Measurements from ENCODE around the gene BRD4. TPM values are rescaled to one million over a fixed set of nuclear protein-coding genes. Genes with fewer than 3 reads are reported as not detected.
A peak's percentile ranks its signal among the peaks of the same experiment; 100 is the strongest.

The BRD4 gene
- total and polyA plus RNA-seq, 2 donors: 7.6 to 26.0 TPM

DNA sequence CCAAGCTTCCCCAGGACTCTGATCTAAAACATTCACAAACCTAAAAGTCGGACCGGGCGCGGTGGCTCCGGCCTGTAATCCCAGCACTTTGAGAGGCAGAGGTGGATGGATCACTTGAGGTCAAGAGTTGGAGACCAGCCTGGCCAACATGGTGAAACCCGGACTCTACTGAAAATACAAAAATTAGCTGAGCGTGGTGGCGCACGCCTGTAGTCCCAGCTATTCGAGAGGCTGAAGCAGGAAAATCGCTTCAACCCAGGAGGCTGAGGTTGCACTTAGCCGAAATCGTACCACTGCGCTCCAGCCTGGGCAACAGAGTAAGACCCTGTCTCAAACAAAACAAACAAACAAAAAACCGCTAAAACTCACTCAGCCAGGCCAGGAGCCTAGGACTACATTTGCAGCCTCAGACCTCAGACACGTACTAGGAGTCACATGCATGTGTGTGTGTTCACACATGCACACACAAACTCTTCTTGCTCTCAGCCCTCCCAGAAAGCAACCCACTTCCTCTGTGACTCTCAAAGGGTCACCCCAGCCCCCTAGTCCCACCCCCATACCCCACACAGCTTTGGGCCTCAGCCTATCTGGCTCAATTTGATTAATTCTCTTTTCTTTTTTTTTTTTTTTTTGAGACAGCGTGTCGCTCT, 130.8 kb downstream of the BRD4 start:
- 92% methylated on average over 18 of the region's 18 CpGs for WGBS
- H3K4me1 ChIP-seq (ENCODE audit: control insufficient read depth in 2 of 2, insufficient read depth in 2 of 2, low read length in 2 of 2): peaks cover 18 to 44% of the 10 kb centered on the region in 2 donors
- peaks cover 0 to 5% of the 10 kb centered on the region in 2 donors for H3K27me3 ChIP-seq (ENCODE audit: control insufficient read depth in 2 of 2, insufficient read depth in 1 of 2, low read length in 1 of 2)
- peak in 2 of 9 donors; percentile 44 to 69 for DNase-seq (ENCODE audit: low read depth in 6 of 9, low spot score in 9 of 9)
- H3K9me3 ChIP-seq (ENCODE audit: control insufficient read depth in 2 of 2, insufficient read depth in 1 of 2, low read length in 1 of 2): peaks cover 0 to 3% of the 10 kb centered on the region in 2 donors
- peaks cover 0 to 19% of the 10 kb centered on the region in 2 donors for H3K36me3 ChIP-seq (ENCODE audit: control insufficient read depth in 2 of 2, insufficient read depth in 2 of 2, low read length in 1 of 2)
- peak overlapping the region; percentile 33 to 73 for H3K4me3 ChIP-seq (ENCODE audit: low read length in 2 of 2)
- peak overlapping the region; percentile 22 to 38 for H3K27ac ChIP-seq (ENCODE audit: low read depth in 1 of 2, low read length in 1 of 2)

DNA sequence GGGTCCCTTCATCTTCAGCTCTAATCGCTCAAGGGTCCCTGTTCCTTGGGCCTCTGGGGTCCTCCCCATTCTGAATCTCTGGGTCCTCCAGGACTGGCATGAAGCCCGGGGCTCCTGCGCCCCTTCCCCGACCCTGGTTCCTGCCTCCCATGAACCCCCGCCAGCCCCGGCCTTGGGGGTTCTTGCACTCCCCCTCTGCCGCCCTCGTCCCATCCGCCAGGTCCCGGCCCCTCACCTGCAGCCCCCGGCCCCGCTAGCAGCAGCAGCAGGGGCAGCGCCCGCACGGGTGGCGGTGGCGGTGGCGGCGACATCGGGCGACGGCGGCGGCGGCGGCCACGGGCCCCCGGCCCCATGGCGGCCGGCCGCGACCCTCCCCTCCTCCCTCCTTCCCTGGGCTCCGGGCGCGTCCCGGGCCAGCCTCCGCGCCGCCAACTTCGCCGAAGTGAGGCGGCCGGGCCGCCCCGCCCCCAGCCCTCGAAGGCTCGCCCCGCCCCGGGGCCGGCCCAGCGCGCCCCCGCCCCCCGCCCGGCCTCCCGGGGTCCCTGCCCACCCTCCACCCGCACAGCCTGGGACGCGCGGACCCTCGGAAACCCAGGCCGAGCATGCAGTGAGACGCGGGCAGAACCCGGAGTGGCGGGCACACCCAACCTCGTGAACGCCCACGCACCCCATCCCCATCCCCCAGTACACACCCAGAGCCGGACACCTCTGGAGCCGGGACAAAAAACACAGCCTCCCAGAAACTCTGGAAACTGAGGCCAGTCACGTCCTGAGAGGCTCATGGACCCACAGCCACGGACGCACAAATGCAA, 131.6 kb downstream of the BRD4 start, which contains the start of gene NOTCH3:
TSS of gene NOTCH3 (minus strand) at position 443 of the 812 bp plus-strand sequence. CDS start at position 353, 90 bp downstream.
- Histone ChIP-seq H3K27me3 (ENCODE audit: control insufficient read depth in 2 of 2, insufficient read depth in 1 of 2, low read length in 1 of 2) (peaks cover 0 to 8% of the 10 kb centered on the region in 2 donors), H3K27ac (ENCODE audit: low read depth in 1 of 2, low read length in 1 of 2) (peak within 1 kb of the TSS; percentile 89 to 91), H3K36me3 (ENCODE audit: control insufficient read depth in 2 of 2, insufficient read depth in 2 of 2, low read length in 1 of 2) (peaks cover 0 to 23% of the 10 kb centered on the region in 2 donors), H3K4me1 (ENCODE audit: control insufficient read depth in 2 of 2, insufficient read depth in 2 of 2, low read length in 2 of 2) (peaks cover 20 to 50% of the 10 kb centered on the region in 2 donors), H3K4me3 (ENCODE audit: low read length in 2 of 2) (peak within 1 kb of the TSS; percentile 73 to 95), H3K9me3 (ENCODE audit: control insufficient read depth in 2 of 2, insufficient read depth in 1 of 2, low read length in 1 of 2) (peaks cover 0 to 3% of the 10 kb centered on the region in 2 donors)
- DNase-seq (ENCODE audit: low read depth in 6 of 9, low spot score in 9 of 9): peak in 1 of 9 donors; percentile 40
- 4% methylated on average over 74 of the region's 74 CpGs for WGBS

DNA sequence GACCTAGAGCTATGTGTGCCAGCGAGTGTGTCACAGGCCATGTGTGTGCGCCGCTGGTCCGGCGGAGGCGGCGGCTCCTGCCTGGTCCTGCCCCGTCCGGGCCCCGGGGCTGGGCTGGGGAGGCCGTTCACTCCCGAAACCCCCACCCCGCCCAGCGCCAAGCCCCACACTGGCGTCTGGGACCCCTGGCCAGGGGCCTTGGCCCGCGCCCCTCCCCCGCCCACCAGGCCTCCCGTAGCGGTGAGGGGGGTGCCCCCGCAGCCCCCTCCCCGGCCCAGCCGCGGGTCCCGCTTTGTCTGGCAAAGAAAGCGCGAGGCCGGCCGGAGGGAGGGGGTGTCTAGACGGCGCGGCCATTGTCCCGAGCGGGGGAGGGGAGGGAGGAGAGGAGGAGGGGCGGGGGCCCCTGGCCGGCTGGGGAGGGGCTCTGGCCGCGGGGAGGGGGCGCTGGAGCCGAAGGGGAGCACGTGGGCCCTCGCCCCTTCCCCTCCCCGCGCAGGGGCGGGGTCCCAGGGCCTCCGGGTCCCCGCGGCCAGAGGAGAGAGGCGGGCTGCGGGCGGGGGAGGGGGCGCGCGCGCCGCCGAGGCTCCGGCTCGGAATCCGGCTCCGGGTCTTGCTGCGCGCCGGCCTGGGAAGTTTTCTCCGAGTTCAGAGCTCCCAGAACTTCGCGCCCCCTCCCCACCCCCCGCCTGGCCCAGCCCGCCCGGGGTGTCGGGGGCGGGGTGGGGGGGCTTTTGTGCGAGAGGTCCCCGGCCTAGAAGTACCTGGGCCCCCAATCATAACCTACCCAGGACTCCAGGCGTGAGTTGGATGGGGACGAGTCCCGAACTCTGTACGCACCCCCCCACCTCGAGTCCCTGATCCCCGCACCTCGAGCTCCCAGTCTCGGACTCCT, 132.4 kb downstream of the BRD4 start:
- H3K4me1 ChIP-seq (ENCODE audit: control insufficient read depth in 2 of 2, insufficient read depth in 2 of 2, low read length in 2 of 2): peaks cover 23 to 54% of the 10 kb centered on the region in 2 donors
- peak in 4 of 9 donors; percentile 44 to 76 (median 59) for DNase-seq (ENCODE audit: low read depth in 6 of 9, low spot score in 9 of 9)
- H3K27ac ChIP-seq (ENCODE audit: low read depth in 1 of 2, low read length in 1 of 2): peak overlapping the region; percentile 89 to 91
- WGBS: 14% methylated on average over 80 of the region's 82 CpGs
- peak overlapping the region; percentile 73 to 95 for H3K4me3 ChIP-seq (ENCODE audit: low read length in 2 of 2)
- peaks cover 0 to 10% of the 10 kb centered on the region in 2 donors for H3K27me3 ChIP-seq (ENCODE audit: control insufficient read depth in 2 of 2, insufficient read depth in 1 of 2, low read length in 1 of 2)
- H3K9me3 ChIP-seq (ENCODE audit: control insufficient read depth in 2 of 2, insufficient read depth in 1 of 2, low read length in 1 of 2): peaks cover 0 to 3% of the 10 kb centered on the region in 2 donors
- peaks cover 2 to 24% of the 10 kb centered on the region in 2 donors for H3K36me3 ChIP-seq (ENCODE audit: control insufficient read depth in 2 of 2, insufficient read depth in 2 of 2, low read length in 1 of 2)

DNA sequence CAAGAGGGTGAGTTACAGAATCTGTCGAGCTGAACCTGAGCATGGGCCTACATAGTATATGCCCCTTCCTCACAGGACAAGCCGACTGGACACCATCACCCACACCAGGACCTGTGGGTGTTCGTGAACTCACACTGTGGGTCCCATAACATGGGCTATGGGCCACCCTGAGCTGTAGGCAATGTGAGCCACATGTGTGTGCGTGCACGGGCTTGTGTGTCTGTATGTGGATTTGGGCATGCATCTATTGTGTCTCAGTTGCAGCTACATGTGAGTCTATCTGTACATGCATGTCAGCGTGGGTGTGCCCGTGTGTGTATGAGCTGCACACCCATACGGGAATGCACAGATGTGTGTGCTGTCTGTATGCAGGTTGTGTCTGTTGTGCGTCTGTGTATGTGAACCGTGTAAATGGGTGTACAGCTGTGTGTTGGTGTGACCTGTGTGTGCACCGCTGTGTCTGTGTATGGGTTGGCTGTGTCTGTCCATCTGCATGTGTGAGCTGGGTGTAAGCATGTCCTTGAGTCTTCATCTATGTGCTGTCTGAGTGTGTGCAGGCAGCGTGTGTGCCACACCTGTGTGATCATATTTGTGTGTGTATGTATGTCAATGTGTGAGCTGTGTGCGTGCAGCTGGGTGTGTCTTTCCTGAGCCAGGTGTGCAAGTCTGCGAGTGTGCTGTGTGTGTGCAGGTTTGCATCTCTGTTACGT, 133.2 kb downstream of the BRD4 start:
- Histone ChIP-seq H3K4me3 (ENCODE audit: low read length in 2 of 2) (peak overlapping the region; percentile 73 to 95), H3K27ac (ENCODE audit: low read depth in 1 of 2, low read length in 1 of 2) (peak overlapping the region; percentile 19 to 79), H3K4me1 (ENCODE audit: control insufficient read depth in 2 of 2, insufficient read depth in 2 of 2, low read length in 2 of 2) (peaks cover 23 to 61% of the 10 kb centered on the region in 2 donors), H3K36me3 (ENCODE audit: control insufficient read depth in 2 of 2, insufficient read depth in 2 of 2, low read length in 1 of 2) (peaks cover 8 to 30% of the 10 kb centered on the region in 2 donors), H3K9me3 (ENCODE audit: control insufficient read depth in 2 of 2, insufficient read depth in 1 of 2, low read length in 1 of 2) (peaks cover 0 to 3% of the 10 kb centered on the region in 2 donors), H3K27me3 (ENCODE audit: control insufficient read depth in 2 of 2, insufficient read depth in 1 of 2, low read length in 1 of 2) (peaks cover 0 to 11% of the 10 kb centered on the region in 2 donors)
- DNase-seq (ENCODE audit: low read depth in 6 of 9, low spot score in 9 of 9): peak in 2 of 9 donors; percentile 26 to 48
- WGBS: 79% methylated on average over 15 of the region's 15 CpGs

DNA sequence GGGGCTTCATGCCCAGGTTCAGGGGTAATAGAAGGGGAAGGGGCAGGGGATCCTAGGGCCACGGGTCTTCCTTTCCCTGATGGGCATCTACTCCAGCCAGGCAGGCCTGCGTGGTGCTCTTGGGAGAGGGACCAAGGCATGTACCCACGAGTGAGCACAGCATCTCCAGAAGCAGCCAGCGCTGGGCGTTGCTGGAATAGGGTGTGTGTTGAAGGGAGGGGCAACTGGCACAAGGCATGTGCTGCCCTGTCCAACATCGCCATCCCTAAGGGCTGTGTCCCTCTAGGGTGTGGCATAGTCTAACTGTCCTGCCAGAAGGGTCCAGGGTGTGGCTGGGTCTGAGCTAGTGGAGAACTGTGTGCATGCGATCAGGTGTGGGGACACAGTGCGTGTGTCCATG, 134.4 kb downstream of the BRD4 start:
- H3K4me3 ChIP-seq (ENCODE audit: low read length in 2 of 2): peak overlapping the region; percentile 17 to 36
- peak in 1 of 9 donors; percentile 18 for DNase-seq (ENCODE audit: low read depth in 6 of 9, low spot score in 9 of 9)
- peaks cover 0 to 3% of the 10 kb centered on the region in 2 donors for H3K9me3 ChIP-seq (ENCODE audit: control insufficient read depth in 2 of 2, insufficient read depth in 1 of 2, low read length in 1 of 2)
- H3K36me3 ChIP-seq (ENCODE audit: control insufficient read depth in 2 of 2, insufficient read depth in 2 of 2, low read length in 1 of 2): peaks cover 17 to 39% of the 10 kb centered on the region in 2 donors
- peaks cover 23 to 61% of the 10 kb centered on the region in 2 donors for H3K4me1 ChIP-seq (ENCODE audit: control insufficient read depth in 2 of 2, insufficient read depth in 2 of 2, low read length in 2 of 2)
- 29% methylated on average over 8 of the region's 8 CpGs for WGBS
- peaks cover 0 to 11% of the 10 kb centered on the region in 2 donors for H3K27me3 ChIP-seq (ENCODE audit: control insufficient read depth in 2 of 2, insufficient read depth in 1 of 2, low read length in 1 of 2)
- H3K27ac ChIP-seq (ENCODE audit: low read depth in 1 of 2, low read length in 1 of 2): peak overlapping the region; percentile 78 to 94

DNA sequence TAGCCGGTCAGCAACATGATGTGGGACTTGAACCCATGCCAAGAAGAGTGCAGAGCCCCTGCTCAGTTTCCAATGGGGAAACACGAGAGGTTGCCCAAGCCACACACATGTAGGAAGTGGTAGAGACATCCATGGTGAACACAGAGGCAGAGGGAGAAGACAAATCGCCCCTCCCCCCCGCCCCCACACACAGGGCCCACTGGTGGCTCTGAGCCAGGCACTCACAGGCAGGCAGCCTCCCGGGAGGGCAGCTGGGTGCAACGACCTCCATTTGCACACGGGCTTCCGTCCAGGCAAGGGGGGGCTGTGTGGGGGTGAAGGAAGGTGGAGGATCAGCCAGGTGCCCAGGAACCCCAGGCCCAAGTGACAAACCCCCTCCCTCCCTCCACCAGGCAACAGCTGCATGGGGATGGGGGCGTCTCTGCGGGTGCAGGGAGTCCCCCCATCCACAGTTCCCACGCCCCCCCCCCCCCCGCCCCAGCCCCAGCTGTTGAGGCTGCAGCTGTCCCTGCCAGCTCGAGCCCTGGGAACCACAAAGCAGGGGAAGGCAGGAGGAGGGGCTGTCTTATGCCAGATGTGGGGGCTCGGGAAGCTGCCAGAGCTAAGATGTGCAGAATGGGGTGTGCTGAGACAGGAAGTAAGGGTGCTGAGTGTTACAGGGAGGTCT, 134.9 kb downstream of the BRD4 start:
- DNase-seq (ENCODE audit: low read depth in 6 of 9, low spot score in 9 of 9): peak; percentile 68 to 94 (median 81)
- H3K9me3 ChIP-seq (ENCODE audit: control insufficient read depth in 2 of 2, insufficient read depth in 1 of 2, low read length in 1 of 2): no peaks in the 10 kb centered on the region
- H3K4me3 ChIP-seq (ENCODE audit: low read length in 2 of 2): peak overlapping the region; percentile 17 to 67
- 1% methylated on average over 14 of the region's 14 CpGs for WGBS
- H3K27me3 ChIP-seq (ENCODE audit: control insufficient read depth in 2 of 2, insufficient read depth in 1 of 2, low read length in 1 of 2): peaks cover 0 to 11% of the 10 kb centered on the region in 2 donors
- H3K36me3 ChIP-seq (ENCODE audit: control insufficient read depth in 2 of 2, insufficient read depth in 2 of 2, low read length in 1 of 2): peaks cover 23 to 44% of the 10 kb centered on the region in 2 donors
- H3K27ac ChIP-seq (ENCODE audit: low read depth in 1 of 2, low read length in 1 of 2): peak overlapping the region; percentile 78 to 94
- peaks cover 23 to 61% of the 10 kb centered on the region in 2 donors for H3K4me1 ChIP-seq (ENCODE audit: control insufficient read depth in 2 of 2, insufficient read depth in 2 of 2, low read length in 2 of 2)

DNA sequence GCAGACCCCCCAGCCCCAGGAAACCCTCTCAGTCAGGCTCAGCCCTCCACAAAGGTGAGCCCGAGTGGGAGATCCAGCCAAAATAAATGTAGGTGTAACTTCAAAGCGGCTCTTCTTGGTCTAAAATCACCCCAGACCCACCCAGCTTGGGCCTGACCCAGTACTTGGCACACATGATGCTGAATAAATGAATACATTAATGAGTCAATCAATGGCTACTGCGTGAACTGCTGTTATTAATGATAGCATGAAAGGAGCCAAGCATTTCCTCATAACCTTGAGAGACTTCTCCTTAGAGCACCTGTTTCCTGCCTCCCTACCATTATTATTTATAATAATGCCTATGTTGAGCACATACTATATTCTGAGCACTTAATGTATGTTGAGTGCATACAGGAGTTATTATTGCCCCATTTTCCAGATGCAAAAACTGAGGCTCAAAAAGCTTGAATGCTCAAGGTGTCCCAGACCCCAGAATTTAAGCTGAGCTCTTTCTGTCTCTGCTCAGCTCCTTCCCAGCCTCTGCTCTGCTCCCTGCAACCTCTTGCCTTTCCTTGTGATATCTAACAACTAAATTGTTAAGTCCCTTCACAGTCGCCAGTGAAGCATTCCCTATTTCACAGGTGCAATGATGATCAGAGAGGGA, 135.9 kb downstream of the BRD4 start:
- 65% methylated on average over 4 of the region's 4 CpGs for WGBS
- H3K27ac ChIP-seq (ENCODE audit: low read depth in 1 of 2, low read length in 1 of 2): peak overlapping the region; percentile 72 to 82
- peaks cover 32 to 53% of the 10 kb centered on the region in 2 donors for H3K36me3 ChIP-seq (ENCODE audit: control insufficient read depth in 2 of 2, insufficient read depth in 2 of 2, low read length in 1 of 2)
- peaks cover 21 to 55% of the 10 kb centered on the region in 2 donors for H3K4me1 ChIP-seq (ENCODE audit: control insufficient read depth in 2 of 2, insufficient read depth in 2 of 2, low read length in 2 of 2)
- no peaks in the 10 kb centered on the region for H3K9me3 ChIP-seq (ENCODE audit: control insufficient read depth in 2 of 2, insufficient read depth in 1 of 2, low read length in 1 of 2)
- H3K4me3 ChIP-seq (ENCODE audit: low read length in 2 of 2): peak overlapping the region; percentile 45 to 67
- H3K27me3 ChIP-seq (ENCODE audit: control insufficient read depth in 2 of 2, insufficient read depth in 1 of 2, low read length in 1 of 2): peaks cover 0 to 11% of the 10 kb centered on the region in 2 donors
- peak in 1 of 9 donors; percentile 51 for DNase-seq (ENCODE audit: low read depth in 6 of 9, low spot score in 9 of 9)
